T-helper 1 cell (primary cell): ENCODE results near the gene DDOST.
A peak's percentile ranks its signal among the peaks of the same experiment; 100 is the strongest.

Source experiments
- DNase-seq, 5 donors: peaks; one replicate each; pipeline ENCODE4 v3.0.0-alpha.2; 2012 to 2020

The DDOST gene

DNA sequence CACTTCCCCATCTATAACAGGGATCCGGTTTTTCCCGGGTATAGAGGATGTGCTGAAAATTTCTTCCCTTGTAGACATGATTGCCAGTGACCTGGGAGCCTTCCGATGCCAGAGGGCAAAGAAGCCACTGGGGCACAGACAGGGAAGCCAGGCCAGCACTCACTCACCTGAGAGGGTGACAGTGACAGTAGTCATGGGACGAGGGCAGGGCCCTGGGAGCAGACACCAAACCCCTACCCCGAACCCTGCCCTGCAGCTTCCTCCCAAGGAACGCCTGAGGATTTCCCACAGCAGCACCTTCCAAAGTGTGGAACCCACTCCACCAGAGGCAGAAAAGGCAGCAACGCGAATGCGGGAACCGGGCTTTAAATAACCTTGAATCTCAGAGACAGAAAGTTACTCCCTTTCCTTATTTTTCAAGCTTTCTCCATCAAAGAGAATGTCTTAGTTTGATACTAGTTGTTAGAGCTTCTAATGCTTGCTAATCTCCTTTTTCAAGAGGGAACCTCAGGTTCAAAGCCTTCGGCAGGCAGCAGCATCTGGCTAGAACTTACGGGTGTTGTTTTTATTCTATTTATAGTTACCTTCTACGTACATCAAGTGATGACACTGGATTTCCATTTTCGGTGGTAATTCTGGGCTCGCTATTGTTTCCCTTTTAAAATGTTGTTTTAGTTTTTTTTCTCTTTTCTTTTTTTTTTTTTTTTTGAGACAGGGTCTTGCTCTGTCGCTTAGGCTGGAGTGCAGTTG, 2.8 kb downstream of the DDOST start:
- DNase-seq = no peak

DNA sequence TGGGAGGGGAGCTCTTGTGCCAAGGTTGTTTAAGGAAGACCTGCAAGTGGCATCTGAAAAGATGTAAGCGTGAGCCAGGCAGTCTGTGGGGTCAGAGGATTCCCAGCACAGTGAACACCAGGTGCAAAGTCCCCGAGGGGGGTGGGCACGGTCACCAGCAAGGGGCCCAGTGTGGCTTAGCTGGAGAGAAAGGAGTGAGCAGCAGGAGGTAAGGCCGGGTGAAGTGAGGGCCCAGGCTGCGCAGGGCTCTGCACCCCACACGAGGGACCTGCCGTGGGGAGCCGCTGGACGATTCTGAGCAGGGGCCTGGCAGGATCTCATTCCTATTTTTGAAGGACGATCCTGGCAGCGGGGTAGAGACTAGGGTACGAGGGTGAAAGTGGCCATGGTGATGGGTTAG, 4.1 kb downstream of the DDOST start:
- DNase-seq = no peak

DNA sequence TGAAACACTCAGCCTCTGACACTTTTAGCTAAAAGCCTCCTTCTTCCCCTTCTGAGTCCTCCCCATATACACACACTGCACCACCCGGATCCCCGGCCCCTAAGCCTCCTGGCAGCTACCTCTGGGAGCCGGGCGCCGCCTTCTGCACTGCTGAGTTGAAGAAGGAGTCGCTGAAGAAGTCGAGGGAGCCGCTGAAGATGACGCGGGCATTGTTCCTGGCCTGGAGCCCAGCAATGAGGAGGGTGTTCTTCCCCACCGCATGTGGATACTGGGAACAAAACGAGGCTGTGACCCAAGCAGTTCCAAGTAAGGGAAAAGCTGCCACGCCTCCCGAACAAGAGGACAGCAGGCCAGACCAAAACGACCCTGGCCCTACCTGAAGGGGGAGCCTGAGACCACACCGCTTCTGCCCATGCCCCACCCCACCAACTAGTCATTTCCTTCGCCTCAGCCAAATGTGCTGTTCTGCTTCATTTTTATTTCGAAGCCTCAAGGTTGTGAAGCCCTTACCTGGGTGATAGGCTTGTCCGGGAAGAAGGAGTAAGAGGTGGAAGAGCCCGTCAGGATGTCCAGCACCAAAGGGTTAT, 7.0 kb downstream of the DDOST start:
- DNase-seq = no peak

DNA sequence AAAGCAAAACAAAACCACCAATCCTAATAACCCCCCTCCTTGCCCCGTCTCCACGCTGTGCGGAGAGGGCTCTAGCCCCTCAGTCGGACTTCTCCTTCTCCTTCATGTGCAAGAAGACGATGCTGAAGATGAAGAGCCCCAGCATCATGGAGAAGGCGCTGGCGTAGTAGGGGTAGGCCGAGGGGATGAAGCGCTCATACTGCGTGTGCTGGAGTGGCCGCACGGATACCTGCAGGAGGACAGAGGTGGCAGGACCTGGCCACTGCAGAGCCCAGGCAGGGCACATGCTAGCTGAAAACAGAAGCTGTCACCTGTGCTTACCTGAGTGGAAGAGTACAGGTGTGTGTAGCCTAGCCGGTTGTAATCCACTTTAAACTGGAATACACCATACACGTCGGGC, 8.9 kb downstream of the DDOST start:
- DNase-seq = no peak

DNA sequence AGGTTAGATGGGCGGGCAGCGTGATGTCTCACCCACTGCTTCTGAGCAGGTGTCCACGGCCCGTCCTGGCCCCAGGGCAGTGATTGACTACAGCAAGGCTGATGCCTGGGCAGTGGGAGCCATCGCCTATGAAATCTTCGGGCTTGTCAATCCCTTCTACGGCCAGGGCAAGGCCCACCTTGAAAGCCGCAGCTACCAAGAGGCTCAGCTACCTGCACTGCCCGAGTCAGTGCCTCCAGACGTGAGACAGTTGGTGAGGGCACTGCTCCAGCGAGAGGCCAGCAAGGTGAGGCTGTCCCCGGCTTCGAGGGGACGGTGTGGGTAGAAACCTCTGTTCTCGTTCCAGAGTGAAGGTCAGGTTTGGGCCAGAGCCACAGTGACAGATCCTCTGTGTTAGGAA, 12.2 kb downstream of the DDOST start:
- no peak for DNase-seq

DNA sequence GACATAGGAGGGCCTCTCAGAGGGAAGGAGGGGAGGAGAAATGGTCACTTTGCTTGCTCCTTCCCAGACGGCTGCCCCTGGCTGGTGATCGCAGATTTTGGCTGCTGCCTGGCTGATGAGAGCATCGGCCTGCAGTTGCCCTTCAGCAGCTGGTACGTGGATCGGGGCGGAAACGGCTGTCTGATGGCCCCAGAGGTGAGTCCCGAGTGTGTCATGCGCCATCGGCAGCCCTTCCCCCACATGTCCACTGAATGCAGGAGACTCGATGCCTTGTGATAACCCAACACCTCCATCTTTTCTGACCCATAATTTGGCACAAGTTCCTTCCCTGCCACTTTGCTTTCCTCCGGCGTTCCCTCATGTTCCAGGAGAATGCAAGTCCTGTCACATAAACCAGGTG, 12.7 kb downstream of the DDOST start:
- no peak for DNase-seq

DNA sequence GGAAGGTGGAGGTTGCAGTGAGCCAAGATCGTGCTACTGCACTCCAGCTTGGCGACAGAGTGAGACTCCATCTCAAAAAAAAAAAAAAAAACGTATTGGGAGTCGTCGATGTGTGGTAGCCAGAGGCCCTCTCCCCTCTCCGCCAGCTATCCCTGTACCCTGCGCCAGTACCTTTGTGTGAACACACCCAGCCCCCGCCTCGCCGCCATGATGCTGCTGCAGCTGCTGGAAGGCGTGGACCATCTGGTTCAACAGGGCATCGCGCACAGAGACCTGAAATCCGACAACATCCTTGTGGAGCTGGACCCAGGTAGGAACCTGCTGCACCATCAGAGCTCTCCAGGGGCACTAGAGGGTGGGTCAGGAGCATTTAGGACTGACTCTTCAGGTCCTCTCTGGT, 15.8 kb downstream of the DDOST start:
- no peak for DNase-seq

DNA sequence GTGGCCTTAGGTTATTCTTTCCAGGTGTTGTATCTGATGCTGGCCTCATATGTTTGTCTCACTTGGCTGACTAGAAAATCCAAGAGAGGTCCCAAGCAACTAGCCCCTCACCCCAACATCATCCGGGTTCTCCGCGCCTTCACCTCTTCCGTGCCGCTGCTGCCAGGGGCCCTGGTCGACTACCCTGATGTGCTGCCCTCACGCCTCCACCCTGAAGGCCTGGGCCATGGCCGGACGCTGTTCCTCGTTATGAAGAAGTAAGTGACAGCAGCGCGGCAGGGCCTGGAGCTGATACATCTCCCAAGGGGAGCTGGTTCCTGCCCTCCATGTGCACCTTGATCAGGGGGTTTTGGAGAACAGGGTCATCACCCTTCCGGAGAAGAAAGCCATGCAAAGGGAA, 16.8 kb downstream of the DDOST start:
- no peak for DNase-seq

DNA sequence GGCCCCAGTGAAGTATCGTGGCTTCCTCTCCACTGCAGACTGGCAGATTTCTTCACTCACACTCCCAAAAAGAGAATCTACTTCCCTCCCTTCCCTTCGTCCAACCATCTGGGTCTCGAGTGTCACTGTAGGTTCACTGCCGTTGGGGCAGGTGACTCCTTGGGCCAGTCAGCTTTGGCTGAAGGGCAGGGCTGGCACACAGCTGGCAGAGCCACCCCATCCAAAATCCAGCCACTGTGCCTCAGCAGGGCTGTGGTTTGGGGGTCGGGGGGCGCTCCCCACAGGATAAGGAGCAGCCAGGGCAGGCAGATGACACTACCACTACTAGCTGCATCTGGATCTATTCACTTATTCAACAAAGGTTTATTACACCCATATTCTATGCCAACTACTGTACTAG, 18.1 kb downstream of the DDOST start:
- no peak for DNase-seq

DNA sequence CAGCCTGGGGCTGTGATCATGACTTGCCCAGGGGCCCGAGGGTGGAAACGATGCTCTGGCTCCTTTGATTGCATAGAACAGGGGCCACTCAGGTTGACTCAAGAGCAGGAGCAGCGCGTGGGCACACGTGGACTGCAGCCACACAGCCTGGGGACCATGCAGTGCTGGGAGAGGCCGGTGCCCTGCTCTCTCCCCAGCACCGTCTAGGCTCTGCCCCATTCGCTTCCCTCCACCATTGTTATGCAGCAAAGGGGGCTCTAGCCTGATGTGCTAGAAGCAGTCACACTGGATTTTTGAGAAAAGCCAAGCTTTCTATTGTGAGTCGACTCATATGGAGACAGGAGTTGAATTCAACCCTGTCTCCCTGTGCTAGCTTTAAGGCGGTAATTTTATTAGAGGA, 19.2 kb downstream of the DDOST start:
- DNase-seq = no peak

DNA sequence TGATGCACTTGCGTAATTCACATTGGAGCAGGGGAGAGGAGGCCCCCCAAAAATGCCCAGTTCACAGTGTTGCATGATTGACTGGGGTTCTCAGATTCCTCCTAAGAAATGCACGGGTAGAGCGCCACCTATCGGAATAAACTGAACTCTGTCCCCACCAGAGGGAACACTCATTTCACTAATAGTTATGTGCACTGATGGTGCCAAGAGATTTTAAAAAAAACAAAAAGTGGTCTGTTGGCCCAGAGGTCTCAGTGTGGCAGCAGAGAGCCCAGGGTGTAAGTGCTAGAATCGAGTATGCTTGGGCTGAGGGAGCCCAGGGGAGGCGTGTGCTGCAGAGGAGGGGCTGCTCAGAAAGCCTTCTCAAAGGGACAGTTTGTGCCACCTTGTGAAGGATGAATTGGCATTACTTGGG, 21.0 kb downstream of the DDOST start:
- peak in 4 of 5 donors; percentile 28 to 60 (median 44) for DNase-seq

DNA sequence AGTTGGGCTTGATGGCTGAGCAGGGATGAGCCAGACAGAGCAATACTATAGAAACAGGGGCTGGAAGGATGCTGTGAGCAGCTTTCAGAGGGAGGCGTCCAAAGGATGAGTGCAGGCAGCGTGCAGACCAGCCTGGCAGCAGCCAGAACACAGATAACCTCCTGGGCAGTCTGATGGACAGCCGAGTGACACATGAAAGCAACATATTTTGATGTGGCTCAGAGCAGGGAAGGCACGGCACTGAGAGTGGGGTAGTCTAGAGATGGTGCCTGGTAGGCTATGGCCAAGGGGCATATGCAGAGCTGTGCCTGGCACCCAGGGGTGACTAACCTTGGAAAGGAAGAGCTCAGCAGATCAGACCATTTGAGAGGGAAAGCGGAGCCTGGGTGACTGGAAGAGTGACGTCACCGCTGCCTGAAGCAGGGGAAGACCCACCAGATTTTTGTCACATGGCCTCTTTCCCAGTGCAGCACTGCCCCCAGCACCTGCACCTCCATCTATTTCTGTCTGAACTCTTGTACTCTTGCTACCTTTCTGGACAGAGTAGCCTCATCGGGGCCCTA, 24.3 kb downstream of the DDOST start:
- no peak for DNase-seq

DNA sequence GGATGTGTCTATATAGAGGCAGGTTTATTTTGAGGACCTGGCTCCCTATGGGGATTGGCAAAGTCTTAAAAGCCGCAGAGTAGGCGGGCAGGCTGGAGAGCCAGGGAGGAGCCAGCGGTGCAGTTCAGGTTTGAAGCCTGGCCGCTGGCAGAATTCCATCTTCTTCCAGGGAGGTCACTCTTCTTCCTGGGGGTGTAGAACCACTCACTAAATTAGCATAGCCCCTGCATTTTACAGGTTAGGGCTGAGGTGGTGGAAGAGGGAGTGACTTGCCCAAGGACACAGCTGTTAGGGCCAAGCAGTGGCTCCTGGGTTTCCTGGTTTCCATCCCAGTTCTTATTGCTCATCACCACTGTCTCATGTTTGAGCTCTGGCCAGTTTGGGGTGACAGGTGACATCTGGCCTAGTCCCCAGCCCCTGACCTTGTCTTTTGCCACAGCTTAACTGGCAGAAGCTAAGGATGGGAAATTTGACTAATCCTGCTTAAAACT, 26.5 kb downstream of the DDOST start:
- DNase-seq = peak in 3 of 5 donors; percentile 12 to 22 (median 15)

DNA sequence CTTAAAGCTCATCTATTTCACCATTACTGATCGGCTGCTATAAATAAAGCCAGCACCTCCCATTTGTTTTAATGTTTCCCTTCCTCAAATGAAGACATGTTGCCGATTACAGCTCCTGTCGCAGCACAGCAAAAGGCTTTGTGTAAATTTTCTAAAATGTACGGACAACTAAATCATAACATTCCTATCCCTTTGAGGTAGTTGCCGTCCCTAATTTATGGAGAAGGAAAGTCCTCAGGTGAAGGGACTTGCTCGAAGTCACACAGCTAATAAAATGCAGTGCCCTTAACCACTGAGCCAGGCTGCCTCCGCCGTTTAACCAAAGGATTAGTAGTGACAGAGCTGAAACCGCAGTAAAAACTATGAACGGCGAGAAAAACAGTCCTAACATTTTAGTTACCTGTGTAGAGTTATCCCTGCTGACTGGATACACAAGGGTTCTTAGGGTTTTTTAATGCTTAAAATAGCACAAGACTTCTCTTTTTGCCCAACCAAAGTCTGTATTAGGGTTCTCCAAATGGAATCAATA, 27.0 kb downstream of the DDOST start:
- no peak for DNase-seq

DNA sequence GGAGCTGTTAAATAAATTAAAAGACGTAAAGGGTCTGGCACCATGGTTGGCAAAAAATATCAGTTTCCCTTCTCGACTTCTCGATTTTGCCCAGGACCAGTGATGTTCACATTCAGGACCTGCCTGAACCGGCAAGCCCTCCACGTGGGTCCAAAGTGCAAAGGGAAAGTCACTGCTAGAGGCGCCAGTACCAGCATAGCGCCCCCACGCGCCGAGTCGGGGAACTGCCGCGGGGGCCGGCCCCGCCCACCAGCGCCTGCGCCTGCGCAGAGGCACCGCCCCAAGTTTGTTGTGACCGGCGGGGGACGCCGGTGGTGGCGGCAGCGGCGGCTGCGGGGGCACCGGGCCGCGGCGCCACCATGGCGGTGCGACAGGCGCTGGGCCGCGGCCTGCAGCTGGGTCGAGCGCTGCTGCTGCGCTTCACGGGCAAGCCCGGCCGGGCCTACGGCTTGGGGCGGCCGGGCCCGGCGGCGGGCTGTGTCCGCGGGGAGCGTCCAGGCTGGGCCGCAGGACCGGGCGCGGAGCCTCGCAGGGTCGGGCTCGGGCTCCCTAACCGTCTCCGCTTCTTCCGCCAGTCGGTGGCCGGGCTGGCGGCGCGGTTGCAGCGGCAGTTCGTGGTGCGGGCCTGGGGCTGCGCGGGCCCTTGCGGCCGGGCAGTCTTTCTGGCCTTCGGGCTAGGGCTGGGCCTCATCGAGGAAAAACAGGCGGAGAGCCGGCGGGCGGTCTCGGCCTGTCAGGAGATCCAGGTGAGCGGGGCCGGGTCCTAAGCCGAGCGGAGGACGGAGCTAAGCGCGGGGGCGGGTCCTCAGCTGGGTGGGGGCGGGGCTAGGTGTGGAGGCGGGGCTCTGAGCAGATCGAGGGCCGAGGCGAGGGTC, 27.7 kb downstream of the DDOST start, which contains the start of gene PINK1:
TSS of gene PINK1 (plus strand) at position 269 of the 875 bp plus-strand sequence. CDS start at position 360, 91 bp downstream.
- peak; percentile 58 to 81 (median 74) for DNase-seq

DNA sequence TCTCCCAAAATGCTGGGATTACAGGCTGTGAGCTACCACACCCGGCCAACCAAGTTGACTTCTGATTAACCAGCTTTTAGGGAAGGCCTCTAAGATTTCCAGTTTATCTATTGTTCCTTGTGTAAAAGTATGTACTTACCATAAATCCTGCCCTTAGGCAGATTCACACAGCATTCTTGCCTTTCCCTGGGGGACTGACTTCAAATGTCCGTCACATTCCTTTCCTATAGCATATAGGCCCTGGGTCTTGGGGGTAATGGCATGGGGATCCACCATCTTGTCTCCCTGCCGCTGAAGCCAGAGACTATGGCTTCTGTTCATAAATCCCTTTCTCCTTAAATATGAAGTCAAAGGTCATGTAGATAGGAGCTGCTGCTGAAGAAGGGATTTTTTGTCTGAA, 28.8 kb downstream of the DDOST start:
- no peak for DNase-seq

DNA sequence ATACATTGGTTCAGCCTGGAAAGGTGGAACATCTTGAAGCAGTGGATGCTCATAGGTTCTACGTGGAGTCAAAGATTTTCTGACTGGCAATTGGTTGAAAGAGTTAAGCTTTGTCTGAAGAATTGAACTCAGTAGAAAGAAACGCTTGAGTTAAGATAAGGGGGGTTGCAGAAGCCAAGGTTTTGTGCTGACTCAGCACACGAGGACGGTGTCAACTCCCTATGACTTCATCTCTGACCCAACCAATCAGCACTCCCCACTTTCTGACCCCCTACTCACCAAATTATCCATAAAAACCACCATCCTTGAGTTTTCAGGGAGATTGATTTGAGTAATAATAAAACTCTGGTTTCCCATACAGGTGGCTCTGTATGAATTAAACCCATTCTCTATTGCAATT, 30.4 kb downstream of the DDOST start:
- no peak for DNase-seq

DNA sequence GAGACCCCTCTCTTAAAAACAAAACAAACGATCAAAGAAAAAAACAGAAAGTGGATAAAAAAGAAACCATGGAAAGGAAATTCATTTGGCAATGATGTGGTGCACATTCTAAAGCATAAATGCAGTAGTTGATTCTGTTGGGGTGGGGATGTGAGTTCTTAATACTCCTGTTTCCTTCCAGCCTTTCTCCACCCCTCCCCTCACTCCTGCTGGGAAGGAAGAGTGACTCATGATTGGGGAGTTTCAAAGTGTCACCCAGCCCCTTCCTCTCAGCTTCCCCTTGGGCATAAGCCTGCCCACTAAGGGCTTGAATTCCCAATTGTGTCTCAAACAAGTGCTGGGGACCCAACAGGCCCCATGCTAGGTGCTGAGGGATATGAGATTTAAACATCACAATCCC, 34.6 kb downstream of the DDOST start:
- DNase-seq = no peak

DNA sequence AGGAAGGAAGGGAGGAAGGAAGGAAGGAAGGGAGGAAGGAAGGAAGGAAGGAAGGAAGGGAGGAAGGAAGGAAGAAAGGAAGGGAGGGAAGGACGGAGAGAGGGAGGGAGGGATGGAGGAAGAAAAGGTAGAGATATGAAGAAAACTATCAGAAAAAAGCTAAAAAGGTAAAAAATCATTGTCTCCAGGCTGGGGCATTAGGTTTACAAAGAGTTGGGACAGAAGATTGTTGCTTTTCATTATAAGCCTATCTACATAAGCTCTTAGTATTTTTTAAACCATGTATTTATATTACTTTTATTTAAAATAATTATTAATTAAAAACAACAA, 35.1 kb downstream of the DDOST start:
- no peak for DNase-seq

DNA sequence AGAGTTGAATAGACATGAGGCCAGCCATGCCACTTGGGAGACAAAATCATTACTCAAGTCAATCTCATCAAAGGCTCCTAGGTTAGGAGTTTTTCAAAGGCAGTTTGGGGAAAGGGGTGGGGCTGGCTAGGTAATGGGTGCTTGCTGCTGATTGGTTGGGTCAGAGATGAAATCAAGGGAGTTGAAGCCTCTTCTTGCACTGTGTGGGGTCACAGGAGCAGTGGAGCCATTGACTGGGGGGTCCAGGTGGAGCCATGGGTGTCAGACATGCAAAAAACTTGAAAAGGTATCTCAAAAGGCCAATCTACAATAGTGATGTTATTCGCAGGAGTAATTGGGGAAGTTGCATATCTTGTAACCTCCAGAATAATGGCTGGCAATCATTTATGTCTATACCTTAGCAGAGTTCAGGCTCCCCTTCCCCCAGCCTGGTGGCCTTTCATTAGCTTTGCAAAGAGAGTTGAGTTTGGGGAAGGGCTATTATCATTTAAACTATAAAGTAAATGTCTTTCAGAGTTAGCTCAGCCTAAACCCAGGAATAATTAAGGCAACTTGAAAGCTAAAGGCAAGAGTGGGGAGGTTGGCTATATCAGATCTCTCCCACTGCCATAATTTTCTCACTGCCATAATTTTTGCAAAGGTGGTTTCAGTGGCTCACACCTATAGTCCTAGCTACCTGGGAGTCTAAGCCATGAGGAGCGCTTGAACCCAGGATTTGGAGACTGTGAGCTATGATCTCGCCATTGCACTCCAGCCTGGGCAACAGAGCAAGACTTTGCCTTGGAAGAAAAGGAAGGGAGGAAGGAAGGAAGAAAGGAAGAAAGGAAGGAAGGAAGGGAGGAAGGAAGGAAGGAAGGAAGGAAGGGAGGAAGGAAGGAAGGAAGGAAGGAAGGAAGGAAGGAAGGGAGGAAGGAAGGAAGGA, 35.7 kb downstream of the DDOST start:
- DNase-seq = no peak

DNA sequence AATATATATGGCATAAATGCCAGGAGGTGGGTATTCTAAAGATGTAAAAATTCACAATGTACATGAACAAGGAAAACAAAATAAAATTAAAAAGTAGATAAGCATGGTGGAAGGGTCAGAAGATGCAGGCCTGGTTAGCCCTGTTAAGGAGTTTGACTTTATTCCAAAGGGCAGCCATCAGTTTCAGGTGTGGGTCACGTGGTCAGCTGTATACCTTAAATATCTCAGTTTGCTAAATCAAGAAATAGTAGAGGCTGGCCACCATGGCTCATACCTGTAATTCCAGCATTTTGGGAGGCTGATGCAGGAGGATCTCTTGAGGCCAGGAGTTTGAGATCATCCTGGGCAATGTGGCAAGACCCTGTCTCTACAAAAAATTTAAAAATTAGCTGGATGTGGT, 36.5 kb downstream of the DDOST start:
- no peak for DNase-seq

DNA sequence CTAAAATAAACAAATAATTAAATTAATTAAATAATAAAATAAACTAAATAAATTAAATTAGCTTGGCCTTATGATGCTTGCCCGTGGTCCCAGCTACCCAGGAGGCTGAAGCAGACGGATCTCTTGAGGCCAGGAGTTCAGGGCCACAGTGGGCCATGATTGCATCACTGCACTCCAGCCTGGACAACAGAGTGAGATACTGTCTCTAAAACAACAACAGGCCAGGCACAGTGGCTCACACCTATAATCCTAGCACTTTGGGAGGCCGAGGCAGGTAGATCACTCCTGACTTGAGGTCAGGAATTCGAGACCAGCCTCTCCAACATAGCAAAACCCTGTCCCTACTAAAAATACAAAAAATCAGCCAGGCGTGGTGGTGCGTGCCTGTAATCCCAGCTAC, 40.2 kb downstream of the DDOST start:
- no peak for DNase-seq
